Smooth muscle cell of the umbilical artery (primary cell): ENCODE results near the gene TEX13A. TPM values are rescaled to one million over a fixed set of nuclear protein-coding genes. Genes with fewer than 3 reads are reported as not detected.

Experiments used
- total RNA-seq: library from RNA; depleted of rRNA; stranded (reverse); fragments of >200 nt; gene quantifications from 2 replicates; pipeline ENCODE4 v1.2.3, GENCODE V29; 2014

The TEX13A gene, protein sequence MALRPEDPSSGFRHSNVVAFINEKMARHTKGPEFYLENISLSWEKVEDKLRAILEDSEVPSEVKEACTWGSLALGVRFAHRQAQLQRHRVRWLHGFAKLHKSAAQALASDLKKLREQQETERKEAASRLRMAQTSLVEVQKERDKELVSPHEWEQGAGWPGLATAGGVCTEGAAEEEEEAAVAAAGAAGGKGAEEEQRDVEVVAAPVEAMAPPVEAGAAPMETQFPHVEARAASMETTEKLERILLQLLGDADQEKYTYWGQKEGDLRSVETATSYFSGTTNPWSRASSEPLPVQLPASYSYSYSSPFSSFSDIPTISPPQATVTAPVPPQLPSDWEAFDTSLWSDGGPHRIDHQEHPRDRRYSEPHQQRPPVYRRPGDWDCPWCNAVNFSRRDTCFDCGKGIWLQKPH
- total RNA-seq, result not detected in 2 replicates

GRCh38 chrX:105220636-105221035, at the start of gene TEX13A:
Gene TEX13A (minus strand): TSS chrX:105220694. CDS start chrX:105220397, 297 bp downstream.

